SK-N-SH treated with all-trans-retinoic acid at 6 μM for 48 hours (cell line): ENCODE results near the gene RND2.

Experiments
- ARNTL ChIP-seq: fragments of 450-650 bp; formaldehyde crosslinking; IDR thresholded peaks from 2 replicates; pipeline ENCODE4 v1.5.0; 2020; ENCODE audit warnings: low read depth, mild to moderate bottlenecking, moderate library complexity, borderline replicate concordance
- ESRRG ChIP-seq: fragments of 250-450 bp; sonication (Bioruptor Pico); IDR thresholded peaks from 2 replicates; pipeline ENCODE4 v1.6.1; 2021; ENCODE audit warnings: mild to moderate bottlenecking
- ISL1 ChIP-seq: fragments of 250-450 bp; sonication (Bioruptor Pico); IDR thresholded peaks from 2 replicates; pipeline ENCODE4 v2.1.2; 2022; ENCODE audit warnings: mild to moderate bottlenecking, moderate library complexity
- PPARA ChIP-seq: fragments of 250-450 bp; sonication (Bioruptor Pico); IDR thresholded peaks from 2 replicates; pipeline ENCODE4 v1.5.0; 2020; ENCODE audit warnings: mild to moderate bottlenecking, borderline replicate concordance
- SNAI2 ChIP-seq: fragments of 250-450 bp; sonication (Bioruptor Pico); IDR thresholded peaks from 2 replicates; pipeline ENCODE4 v1.5.0; 2020; ENCODE audit warnings: mild to moderate bottlenecking, moderate library complexity
- TSHZ2 ChIP-seq: fragments of 250-450 bp; sonication (Bioruptor Pico); IDR thresholded peaks from 2 replicates; pipeline ENCODE4 v1.5.0; 2020; ENCODE audit warnings: mild to moderate bottlenecking, moderate library complexity
- ZNF8 ChIP-seq: fragments of 450-650 bp; formaldehyde crosslinking; IDR thresholded peaks from 2 replicates; pipeline ENCODE4 v1.5.0; 2020; ENCODE audit warnings: mild to moderate bottlenecking, moderate library complexity
- TF ChIP-seq, protein P1 (sequence below): fragments of 250-450 bp; sonication (Bioruptor Pico); IDR thresholded peaks from 2 replicates; pipeline ENCODE4 v1.5.1; 2020; ENCODE audit warnings: low read depth, mild to moderate bottlenecking, moderate library complexity
- TF ChIP-seq, protein P2 (sequence below): fragments of 250-450 bp; sonication (Bioruptor Pico); IDR thresholded peaks from 2 replicates; pipeline ENCODE4 v1.8.0; 2021; ENCODE audit warnings: low read depth, mild to moderate bottlenecking, moderate library complexity, borderline replicate concordance
- TF ChIP-seq, protein P3 (sequence below): fragments of 250-450 bp; sonication (Bioruptor Pico); IDR thresholded peaks from 2 replicates; pipeline ENCODE4 v1.8.0; 2020; ENCODE audit warnings: mild to moderate bottlenecking, moderate library complexity, borderline replicate concordance

DNA sequence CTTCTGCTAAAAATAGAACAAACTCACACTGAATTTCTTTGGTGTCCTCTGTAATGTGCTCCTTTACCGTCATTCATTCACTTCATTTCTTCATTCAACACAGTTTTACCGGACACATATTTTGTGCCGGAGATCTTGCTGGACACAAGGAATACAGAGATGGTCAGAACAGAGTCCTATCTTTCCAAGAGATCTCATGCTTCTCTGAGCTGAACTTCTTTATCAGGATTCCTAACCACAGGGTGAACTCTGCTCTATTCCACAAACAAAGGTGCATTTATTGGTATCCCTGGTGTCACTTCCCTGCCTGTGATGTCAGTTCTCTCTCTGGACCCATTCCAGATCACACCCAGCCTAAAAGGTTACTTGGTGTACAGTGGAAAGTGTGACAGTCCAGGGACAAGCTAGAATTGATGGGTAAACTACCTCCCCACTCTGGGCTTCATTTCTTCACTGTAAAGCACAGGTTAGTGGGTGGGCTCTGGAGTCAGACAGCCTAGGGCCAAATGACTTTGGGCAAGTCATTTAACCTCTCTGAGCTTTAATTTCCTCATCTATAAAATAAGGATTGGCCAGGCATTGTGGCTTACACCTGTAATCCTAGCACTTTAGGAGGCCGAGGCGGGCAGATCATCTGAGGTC lies 14.2 kb upstream of the RND2 start:
- TF ChIP-seq TSHZ2 (no peak), ISL1 (CRISPR knock-in tag) (no peak), SNAI2 (CRISPR knock-in tag) (no peak), ZNF8 (CRISPR knock-in tag) (no peak), PPARA (CRISPR knock-in tag) (no peak), ARNTL (no peak), ESRRG (no peak)
- TF ChIP-seq, protein P1, sequence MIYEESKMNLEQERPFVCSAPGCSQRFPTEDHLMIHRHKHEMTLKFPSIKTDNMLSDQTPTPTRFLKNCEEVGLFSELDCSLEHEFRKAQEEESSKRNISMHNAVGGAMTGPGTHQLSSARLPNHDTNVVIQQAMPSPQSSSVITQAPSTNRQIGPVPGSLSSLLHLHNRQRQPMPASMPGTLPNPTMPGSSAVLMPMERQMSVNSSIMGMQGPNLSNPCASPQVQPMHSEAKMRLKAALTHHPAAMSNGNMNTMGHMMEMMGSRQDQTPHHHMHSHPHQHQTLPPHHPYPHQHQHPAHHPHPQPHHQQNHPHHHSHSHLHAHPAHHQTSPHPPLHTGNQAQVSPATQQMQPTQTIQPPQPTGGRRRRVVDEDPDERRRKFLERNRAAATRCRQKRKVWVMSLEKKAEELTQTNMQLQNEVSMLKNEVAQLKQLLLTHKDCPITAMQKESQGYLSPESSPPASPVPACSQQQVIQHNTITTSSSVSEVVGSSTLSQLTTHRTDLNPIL (CRISPR knock-in tag): no peak
- TF ChIP-seq, protein P2, sequence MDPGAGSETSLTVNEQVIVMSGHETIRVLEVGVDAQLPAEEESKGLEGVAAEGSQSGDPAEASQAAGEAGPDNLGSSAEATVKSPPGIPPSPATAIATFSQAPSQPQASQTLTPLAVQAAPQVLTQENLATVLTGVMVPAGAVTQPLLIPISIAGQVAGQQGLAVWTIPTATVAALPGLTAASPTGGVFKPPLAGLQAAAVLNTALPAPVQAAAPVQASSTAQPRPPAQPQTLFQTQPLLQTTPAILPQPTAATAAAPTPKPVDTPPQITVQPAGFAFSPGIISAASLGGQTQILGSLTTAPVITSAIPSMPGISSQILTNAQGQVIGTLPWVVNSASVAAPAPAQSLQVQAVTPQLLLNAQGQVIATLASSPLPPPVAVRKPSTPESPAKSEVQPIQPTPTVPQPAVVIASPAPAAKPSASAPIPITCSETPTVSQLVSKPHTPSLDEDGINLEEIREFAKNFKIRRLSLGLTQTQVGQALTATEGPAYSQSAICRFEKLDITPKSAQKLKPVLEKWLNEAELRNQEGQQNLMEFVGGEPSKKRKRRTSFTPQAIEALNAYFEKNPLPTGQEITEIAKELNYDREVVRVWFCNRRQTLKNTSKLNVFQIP (CRISPR knock-in tag): no peak
- TF ChIP-seq, protein P3, sequence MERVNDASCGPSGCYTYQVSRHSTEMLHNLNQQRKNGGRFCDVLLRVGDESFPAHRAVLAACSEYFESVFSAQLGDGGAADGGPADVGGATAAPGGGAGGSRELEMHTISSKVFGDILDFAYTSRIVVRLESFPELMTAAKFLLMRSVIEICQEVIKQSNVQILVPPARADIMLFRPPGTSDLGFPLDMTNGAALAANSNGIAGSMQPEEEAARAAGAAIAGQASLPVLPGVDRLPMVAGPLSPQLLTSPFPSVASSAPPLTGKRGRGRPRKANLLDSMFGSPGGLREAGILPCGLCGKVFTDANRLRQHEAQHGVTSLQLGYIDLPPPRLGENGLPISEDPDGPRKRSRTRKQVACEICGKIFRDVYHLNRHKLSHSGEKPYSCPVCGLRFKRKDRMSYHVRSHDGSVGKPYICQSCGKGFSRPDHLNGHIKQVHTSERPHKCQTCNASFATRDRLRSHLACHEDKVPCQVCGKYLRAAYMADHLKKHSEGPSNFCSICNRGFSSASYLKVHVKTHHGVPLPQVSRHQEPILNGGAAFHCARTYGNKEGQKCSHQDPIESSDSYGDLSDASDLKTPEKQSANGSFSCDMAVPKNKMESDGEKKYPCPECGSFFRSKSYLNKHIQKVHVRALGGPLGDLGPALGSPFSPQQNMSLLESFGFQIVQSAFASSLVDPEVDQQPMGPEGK (CRISPR knock-in tag): no peak
